ENCODE data around the gene PVALEF.

The PVALEF gene

DNA sequence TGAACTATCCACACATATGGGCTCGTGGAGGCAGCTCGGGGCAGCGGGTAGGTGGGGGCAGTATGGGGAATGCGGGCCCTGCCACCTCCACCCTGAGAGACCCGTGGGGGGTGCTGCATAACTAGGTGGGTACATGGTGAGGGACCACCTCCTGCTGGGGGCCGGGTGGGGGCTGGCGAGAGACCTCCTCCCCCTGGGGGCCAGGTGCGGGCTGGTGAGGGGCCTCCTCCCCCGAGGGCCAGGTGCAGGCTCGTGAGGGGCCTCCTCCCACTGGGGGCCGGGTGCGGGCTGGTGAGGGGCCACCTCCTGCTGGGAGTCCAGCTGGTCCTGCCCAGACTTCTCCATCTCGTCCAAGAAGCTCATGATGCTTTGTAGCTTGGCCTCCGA, 32.1 kb downstream of the PVALEF start:
- DNase-seq (ENCODE audit: low spot score): no peak
- H3K27ac ChIP-seq: no peak overlapping the region
- CTCF ChIA-PET: no interaction called here
- TF ChIP-seq, protein P1, sequence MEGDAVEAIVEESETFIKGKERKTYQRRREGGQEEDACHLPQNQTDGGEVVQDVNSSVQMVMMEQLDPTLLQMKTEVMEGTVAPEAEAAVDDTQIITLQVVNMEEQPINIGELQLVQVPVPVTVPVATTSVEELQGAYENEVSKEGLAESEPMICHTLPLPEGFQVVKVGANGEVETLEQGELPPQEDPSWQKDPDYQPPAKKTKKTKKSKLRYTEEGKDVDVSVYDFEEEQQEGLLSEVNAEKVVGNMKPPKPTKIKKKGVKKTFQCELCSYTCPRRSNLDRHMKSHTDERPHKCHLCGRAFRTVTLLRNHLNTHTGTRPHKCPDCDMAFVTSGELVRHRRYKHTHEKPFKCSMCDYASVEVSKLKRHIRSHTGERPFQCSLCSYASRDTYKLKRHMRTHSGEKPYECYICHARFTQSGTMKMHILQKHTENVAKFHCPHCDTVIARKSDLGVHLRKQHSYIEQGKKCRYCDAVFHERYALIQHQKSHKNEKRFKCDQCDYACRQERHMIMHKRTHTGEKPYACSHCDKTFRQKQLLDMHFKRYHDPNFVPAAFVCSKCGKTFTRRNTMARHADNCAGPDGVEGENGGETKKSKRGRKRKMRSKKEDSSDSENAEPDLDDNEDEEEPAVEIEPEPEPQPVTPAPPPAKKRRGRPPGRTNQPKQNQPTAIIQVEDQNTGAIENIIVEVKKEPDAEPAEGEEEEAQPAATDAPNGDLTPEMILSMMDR (conservative IDR thresholded peaks at IDR 0.05; ENCODE audit: low read depth): no peak
- POLR2A ChIA-PET (ENCODE audit: low non-redundant PET): no interaction called here

DNA sequence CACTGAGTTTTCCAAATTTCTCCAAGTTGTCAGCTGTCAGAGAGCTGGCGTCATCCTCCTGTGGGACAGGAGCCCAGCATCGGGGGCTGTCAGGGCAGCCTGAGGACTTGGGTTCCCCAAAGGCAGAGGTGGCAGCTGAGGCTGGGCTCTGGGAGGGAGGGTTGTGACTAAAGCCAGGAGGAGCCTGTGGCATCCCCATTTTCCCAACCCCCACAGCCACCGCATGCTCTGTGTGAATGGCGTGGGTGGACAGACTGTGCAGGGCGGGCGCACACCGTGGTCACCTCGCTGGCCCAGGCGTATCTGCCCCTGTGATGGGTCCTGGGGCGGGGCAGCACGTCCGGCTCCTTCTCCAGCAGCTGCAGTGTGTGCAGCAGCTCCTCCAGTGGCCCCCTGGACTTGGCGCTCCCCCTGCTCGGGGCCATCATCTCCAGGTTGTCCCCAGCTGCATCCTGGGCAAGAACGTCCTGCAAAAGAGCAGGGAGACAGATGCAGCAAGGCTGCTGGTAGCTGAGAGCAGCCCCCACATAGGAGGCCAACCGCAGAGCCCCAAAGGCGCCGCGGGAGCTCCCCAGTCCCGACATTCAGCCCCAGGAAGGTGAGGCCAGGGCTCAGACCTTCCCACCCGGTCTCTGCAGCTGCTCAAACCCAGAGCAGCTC, 32.7 kb downstream of the PVALEF start:
- DNase-seq (ENCODE audit: low spot score): no peak
- ChIA-PET CTCF (interaction anchor here (0.5 to 0.9 kb wide), 3 partner anchors 55 to 424 kb away, joined by 3 to 5 read pairs (median 5); no protein-coding TSS in a partner anchor), POLR2A (ENCODE audit: low non-redundant PET) (no interaction called here)
- H3K27ac ChIP-seq: no peak overlapping the region
- TF ChIP-seq, protein P1 (conservative IDR thresholded peaks at IDR 0.05; ENCODE audit: low read depth): no peak

DNA sequence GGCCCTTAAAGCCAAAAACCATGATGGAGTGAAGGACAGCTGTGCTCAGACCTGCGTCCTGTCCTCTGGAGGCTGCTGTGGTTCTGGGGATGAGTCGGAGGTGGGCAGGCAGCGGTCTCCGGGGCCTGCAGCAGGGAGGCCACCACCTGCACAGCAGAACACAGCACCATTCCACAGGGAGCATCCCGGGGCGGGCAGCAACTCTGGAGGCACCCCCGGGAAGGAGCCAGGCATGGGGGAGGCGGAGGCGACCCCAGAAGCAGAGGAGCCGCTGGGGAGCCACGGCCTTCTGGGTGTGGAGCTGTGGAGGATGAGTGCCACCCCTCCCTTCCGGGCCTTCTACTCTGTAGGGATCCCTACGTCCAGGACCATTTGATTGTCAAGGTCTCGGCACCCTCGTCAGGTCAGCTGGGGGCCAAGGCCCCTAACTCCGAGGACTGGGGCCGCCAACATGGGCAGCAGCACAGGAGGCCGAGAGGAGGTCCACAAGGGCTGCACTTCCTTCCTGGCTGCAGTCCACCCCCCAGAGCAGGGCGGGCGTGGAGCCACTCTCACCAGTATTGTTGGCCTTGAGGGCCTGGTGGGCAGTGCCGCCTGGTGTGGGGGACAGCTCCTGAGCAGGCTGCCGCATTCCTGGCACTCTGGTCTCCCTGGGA, 33.6 kb downstream of the PVALEF start:
- ChIA-PET POLR2A (ENCODE audit: low non-redundant PET) (no interaction called here), CTCF (interaction anchor here (0.5 to 0.9 kb wide), 3 partner anchors 56 to 425 kb away, joined by 3 to 5 read pairs (median 5); no protein-coding TSS in a partner anchor)
- TF ChIP-seq, protein P1 (conservative IDR thresholded peaks at IDR 0.05; ENCODE audit: low read depth): no peak
- H3K27ac ChIP-seq: no peak overlapping the region
- DNase-seq (ENCODE audit: low spot score): no peak

DNA sequence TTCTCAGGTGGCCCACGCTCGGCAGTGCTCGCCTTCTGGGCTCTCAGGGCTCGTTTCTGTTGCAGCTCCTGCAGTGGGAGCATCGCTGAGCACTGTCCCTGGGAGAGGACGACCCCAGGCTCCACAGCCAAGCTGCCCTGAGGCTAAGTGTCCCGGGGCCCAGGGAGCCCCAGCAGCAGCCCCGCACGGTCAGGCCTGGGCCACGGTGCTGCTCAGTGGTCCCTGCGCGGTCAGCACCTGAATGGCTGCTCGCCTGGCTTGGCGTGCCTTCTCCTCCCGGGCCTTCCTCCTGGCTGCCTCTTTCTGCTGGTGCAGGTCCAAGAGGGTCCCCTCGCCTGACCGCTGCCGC, 34.1 kb downstream of the PVALEF start:
- ChIA-PET CTCF (no interaction called here), POLR2A (ENCODE audit: low non-redundant PET) (no interaction called here)
- DNase-seq (ENCODE audit: low spot score): no peak
- TF ChIP-seq, protein P1 (conservative IDR thresholded peaks at IDR 0.05; ENCODE audit: low read depth): no peak
- no peak overlapping the region for H3K27ac ChIP-seq

DNA sequence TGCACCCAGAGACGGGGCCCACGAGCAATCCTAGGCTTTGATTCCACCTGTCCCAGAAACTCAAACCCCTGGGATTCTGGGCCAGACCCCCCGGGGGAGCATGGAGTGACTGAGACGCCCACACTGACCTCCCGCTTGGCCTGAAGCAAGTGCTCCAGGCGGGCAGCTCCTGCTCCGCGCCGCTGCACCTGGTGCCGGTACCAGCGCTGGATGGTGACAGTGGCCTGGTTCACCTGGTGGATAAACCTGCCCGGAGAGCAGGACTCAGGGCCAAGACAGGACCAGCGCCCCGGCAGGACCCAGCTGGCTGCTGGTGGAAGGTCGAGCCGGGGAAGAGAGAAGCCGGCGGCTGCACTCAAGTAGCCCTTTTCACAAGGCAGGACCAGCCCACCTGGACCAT, 34.9 kb downstream of the PVALEF start:
- TF ChIP-seq, protein P1 (conservative IDR thresholded peaks at IDR 0.05; ENCODE audit: low read depth): no peak
- ChIA-PET POLR2A (ENCODE audit: low non-redundant PET) (no interaction called here), CTCF (interaction anchor here (0.6 to 1.5 kb wide), 7 partner anchors 11 to 58 kb away, joined by 3 to 7 read pairs (median 3); no protein-coding TSS in a partner anchor)
- no peak overlapping the region for H3K27ac ChIP-seq
- DNase-seq (ENCODE audit: low spot score): no peak

DNA sequence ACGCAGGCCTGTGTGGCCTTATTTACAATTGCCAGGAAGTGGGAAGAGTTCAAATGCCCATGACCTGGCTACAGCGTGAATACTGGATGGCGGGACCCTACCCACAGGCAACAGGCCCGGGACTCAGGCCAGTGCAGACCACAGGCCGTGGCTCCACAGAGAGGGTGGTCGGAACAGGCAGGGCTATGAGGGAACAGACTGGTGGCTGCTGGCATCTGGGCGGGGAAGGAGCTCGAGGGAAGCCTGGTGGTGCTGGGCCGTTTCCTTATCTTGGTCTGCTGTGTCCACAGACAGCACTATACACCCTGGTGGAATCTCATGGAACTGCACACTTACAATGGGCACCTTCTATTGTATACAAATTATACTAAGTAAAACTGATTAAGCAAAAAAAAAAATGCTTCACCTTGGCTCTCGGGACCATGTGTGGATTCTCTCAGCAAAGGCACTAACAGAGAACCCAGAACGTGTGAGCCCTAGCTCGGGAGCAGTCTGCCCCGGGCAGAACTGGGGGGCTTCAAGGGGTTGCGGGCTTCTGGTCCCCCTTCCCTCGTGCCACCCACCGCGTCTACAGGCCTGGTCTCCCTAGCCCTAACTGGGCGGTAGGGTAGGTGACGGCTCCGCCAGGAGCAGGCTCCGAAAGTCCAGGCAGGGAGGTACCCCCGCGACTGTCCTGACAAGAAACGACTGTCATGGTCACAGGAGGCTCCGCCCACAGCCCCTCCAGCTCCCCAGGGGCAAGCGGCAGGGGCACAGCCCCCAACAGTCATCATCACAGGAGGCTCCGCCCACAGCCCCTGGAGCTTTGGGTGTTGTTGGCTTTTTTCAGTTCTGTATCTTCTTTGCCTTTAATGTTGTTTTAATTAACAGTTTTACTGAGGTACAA, 35.6 kb downstream of the PVALEF start:
- ChIA-PET CTCF (interaction anchor here (0.6 to 1.5 kb wide), 8 partner anchors 12 to 58 kb away, joined by 3 to 8 read pairs (median 4); no protein-coding TSS in a partner anchor), POLR2A (ENCODE audit: low non-redundant PET) (no interaction called here)
- TF ChIP-seq, protein P1 (conservative IDR thresholded peaks at IDR 0.05; ENCODE audit: low read depth): peak; percentile 39
- H3K27ac ChIP-seq: no peak overlapping the region
- DNase-seq (ENCODE audit: low spot score): peak; percentile 33
